Endothelial cell of umbilical vein (primary cell): ENCODE results near the gene MYO15A. TPM values are rescaled to one million over a fixed set of nuclear protein-coding genes. Genes with fewer than 3 reads are reported as not detected.

Experiments used
- Bru-seq: library from RNA; stranded (reverse); fragments of 400-500 nt; gene quantifications from one replicate; lab custom pipeline; 2021; lab: Mats Ljungman, UMichigan
- BruChase-seq, 2 experiments: library from RNA; stranded (reverse); fragments of 400-500 nt; gene quantifications; one replicate each; lab custom pipeline; 2021; lab: Mats Ljungman, UMichigan
- BruUV-seq: library from RNA; stranded (reverse); fragments of 400-500 nt; replicated peaks from 2 replicates; lab custom pipeline; 2021; lab: Mats Ljungman, UMichigan
- CTCF ChIA-PET: fragments of 300-600, 350-600 bp; sonication (Branson Sonifier 250); formaldehyde crosslinking; loops from one replicate; lab custom pipeline; 2021; ENCODE audit warnings: antibody characterized with exemption, inconsistent platforms; lab: Charles Lee
- POLR2A ChIA-PET: fragments of 300-600, 350-600 bp; sonication (Branson Sonifier 250); formaldehyde crosslinking; loops from one replicate; lab custom pipeline; 2021; ENCODE audit warnings: antibody characterized with exemption, inconsistent platforms; lab: Charles Lee
- DNase-seq: peaks from one replicate; pipeline ENCODE4 v3.0.0-alpha.2; 2011; ENCODE audit warnings: low read depth, low spot score
- FAIRE-seq: peaks from 2 replicates; lab custom pipeline; 2011; peaks lifted over from hg19 to GRCh38; lab: Jason Lieb, UNC
- H2AFZ ChIP-seq: 2 replicates; pipeline ENCODE4 v1.6.0; 2012; ENCODE audit warnings: low read depth, low read length, control low read depth, inconsistent platforms
- H3K27ac ChIP-seq: 2 replicates; pipeline ENCODE4 v1.5.1; 2011; ENCODE audit warnings: low read depth, mild to moderate bottlenecking, control low read depth, low read length, moderate library complexity; ENCODE audit not compliant: insufficient read depth
- H3K27me3 ChIP-seq, 2 experiments: 2 replicates each; pipeline versions ENCODE4 v1.6.0 to v1.6.1; 2011; ENCODE audit warnings: low read length in 2 of 2, mixed read lengths in 1 of 2; ENCODE audit not compliant: control insufficient read depth in 2 of 2, insufficient read depth in 2 of 2
- H3K36me3 ChIP-seq, 2 experiments: 2 replicates in 1 of 2; 3 replicates in 1 of 2; pipeline ENCODE4 v1.5.1; 2011; ENCODE audit warnings: low read length in 2 of 2, mild to moderate bottlenecking in 1 of 2, moderate library complexity in 1 of 2; ENCODE audit not compliant: control insufficient read depth in 2 of 2, insufficient read depth in 2 of 2; ENCODE audit errors: extremely low read depth in 1 of 2
- H3K4me1 ChIP-seq: 3 replicates; pipeline ENCODE4 v1.5.1; 2011; ENCODE audit warnings: mild to moderate bottlenecking, low read length; ENCODE audit not compliant: control insufficient read depth, insufficient read depth; ENCODE audit errors: extremely low read depth
- H3K4me2 ChIP-seq: 2 replicates; pipeline ENCODE4 v1.6.1; 2011; ENCODE audit warnings: low read length, control low read depth, mixed read lengths; ENCODE audit not compliant: insufficient read depth
- H3K4me3 ChIP-seq, 3 experiments: fragments of 200-600 bp in 1 of 3; sonication (generic), shearing (Covaris generic) in 1 of 3; replicated peaks in 1 of 3; 2 replicates each; pipeline ENCODE4 v1.5.1; 2011 to 2016; ENCODE audit warnings: control low read depth in 3 of 3, low read length in 3 of 3, mild to moderate bottlenecking in 2 of 3, inconsistent platforms in 1 of 3, low read depth in 1 of 3, moderate library complexity in 1 of 3; ENCODE audit not compliant: insufficient read depth in 1 of 3
- H3K79me2 ChIP-seq: 2 replicates; pipeline ENCODE4 v1.6.0; 2012; ENCODE audit warnings: low read length, inconsistent platforms; ENCODE audit not compliant: control insufficient read depth, insufficient read depth
- H3K9ac ChIP-seq: replicated peaks from 2 replicates; pipeline ENCODE3; 2011; ENCODE audit warnings: low read length, control low read depth; ENCODE audit not compliant: insufficient read depth; ENCODE audit errors: extremely low read depth
- H3K9me1 ChIP-seq: replicated peaks from 3 replicates; pipeline ENCODE4 v1.6.0; 2011; ENCODE audit warnings: mild to moderate bottlenecking, low read length; ENCODE audit not compliant: control insufficient read depth, insufficient read depth; ENCODE audit errors: extremely low read depth
- H3K9me3 ChIP-seq: replicated peaks from 2 replicates; pipeline ENCODE4 v1.5.1; 2012; ENCODE audit warnings: low read length, inconsistent platforms; ENCODE audit not compliant: control insufficient read depth, insufficient read depth
- H4K20me1 ChIP-seq: replicated peaks from 2 replicates; pipeline ENCODE3; 2011; ENCODE audit warnings: mild to moderate bottlenecking, low read length; ENCODE audit not compliant: control insufficient read depth, insufficient read depth; ENCODE audit errors: extremely low read depth
- EZH2 ChIP-seq: IDR thresholded peaks from 2 replicates; pipeline ENCODE4 v1.6.1; 2012; ENCODE audit warnings: borderline replicate concordance, low read depth, mild to moderate bottlenecking, moderate library complexity, low read length, inconsistent platforms; ENCODE audit not compliant: severe bottlenecking
- FOS ChIP-seq: IDR thresholded peaks from 2 replicates; pipeline ENCODE4 v1.6.1; 2011; ENCODE audit warnings: mild to moderate bottlenecking, low read length, moderate library complexity, borderline replicate concordance; ENCODE audit not compliant: insufficient read depth
- GATA2 ChIP-seq: IDR thresholded peaks from 2 replicates; pipeline ENCODE4 v1.7.0; 2011; ENCODE audit warnings: low read depth, mild to moderate bottlenecking, moderate library complexity, mixed read lengths, low read length; ENCODE audit not compliant: insufficient read length, insufficient read depth
- JUN ChIP-seq: IDR thresholded peaks from 2 replicates; pipeline ENCODE4 v1.6.1; 2011; ENCODE audit warnings: borderline replicate concordance, low read depth; ENCODE audit not compliant: insufficient read length, insufficient read depth
- MAX ChIP-seq: IDR thresholded peaks from 2 replicates; pipeline ENCODE4 v1.6.1; 2011; ENCODE audit not compliant: insufficient read depth, insufficient read length
- MYC ChIP-seq: IDR thresholded peaks from one replicate; pipeline ENCODE4 v1.6.1; 2011; ENCODE audit warnings: mild to moderate bottlenecking, low read depth, low read length
- POLR2A ChIP-seq: IDR thresholded peaks from 2 replicates; pipeline ENCODE4 v1.6.1; 2012; ENCODE audit warnings: low read depth, mild to moderate bottlenecking, control low read depth, low read length
- POLR2AphosphoS5 ChIP-seq: IDR thresholded peaks from 2 replicates; pipeline ENCODE4 v1.6.1; 2012; ENCODE audit warnings: low read depth, mild to moderate bottlenecking, control low read depth, low read length, moderate library complexity; ENCODE audit not compliant: insufficient read depth
- dilution Hi-C: fragments of 300-500 bp; cut with MboI; formaldehyde crosslinking; loops from one replicate; pipeline ENCODE4 v1.15.0; 2019; ENCODE audit warnings: low sequenced_read_pairs; ENCODE audit not compliant: extremely low pct_ligation_motif_present
- intact Hi-C: fragments of 100-400 bp; cut with micrococcal nuclease; formaldehyde crosslinking; loops from one replicate; pipeline ENCODE4 v1.10.0; 2022
- long read RNA-seq: library from polyadenylated mRNA; stranded (forward); transcript quantifications from one replicate; pipeline ENCODE4 v2.0.0, GENCODE V29; 2021
- polyA minus RNA-seq, 3 experiments: library from RNA; depleted of rRNA, polyadenylated mRNA; stranded (reverse); fragments of >200 nt; gene quantifications; 1 replicate in 1 of 3; 2 replicates in 2 of 3; pipeline ENCODE4 v1.2.3, GENCODE V29; 2011
- polyA plus RNA-seq, 4 experiments: library from polyadenylated mRNA; depleted of rRNA in 3 of 4; stranded (reverse) in 3 of 4; unstranded in 1 of 4; fragments of >200 nt; gene quantifications; 2 replicates each; pipeline versions ENCODE4 v1.2.1 to v1.2.3, GENCODE V29; 2011 to 2012; ENCODE audit warnings: missing spikeins in 1 of 4
- total RNA-seq: library from RNA; stranded (reverse); gene quantifications from 2 replicates; pipeline ENCODE4 v1.2.3, GENCODE V29; 2021
- TF ChIP-seq, protein P1 (sequence below), 2 donors: IDR thresholded peaks; 1 replicate in 1 of 2; 2 replicates in 1 of 2; pipeline ENCODE4 v1.5.1; 2011; ENCODE audit warnings: low read length in 2 of 2, mild to moderate bottlenecking in 2 of 2, moderate library complexity in 2 of 2, control low read depth in 1 of 2, inconsistent platforms in 1 of 2, low read depth in 1 of 2; ENCODE audit not compliant: insufficient read depth in 1 of 2; ENCODE audit errors: extremely low read depth in 1 of 2

The MYO15A gene, protein sequence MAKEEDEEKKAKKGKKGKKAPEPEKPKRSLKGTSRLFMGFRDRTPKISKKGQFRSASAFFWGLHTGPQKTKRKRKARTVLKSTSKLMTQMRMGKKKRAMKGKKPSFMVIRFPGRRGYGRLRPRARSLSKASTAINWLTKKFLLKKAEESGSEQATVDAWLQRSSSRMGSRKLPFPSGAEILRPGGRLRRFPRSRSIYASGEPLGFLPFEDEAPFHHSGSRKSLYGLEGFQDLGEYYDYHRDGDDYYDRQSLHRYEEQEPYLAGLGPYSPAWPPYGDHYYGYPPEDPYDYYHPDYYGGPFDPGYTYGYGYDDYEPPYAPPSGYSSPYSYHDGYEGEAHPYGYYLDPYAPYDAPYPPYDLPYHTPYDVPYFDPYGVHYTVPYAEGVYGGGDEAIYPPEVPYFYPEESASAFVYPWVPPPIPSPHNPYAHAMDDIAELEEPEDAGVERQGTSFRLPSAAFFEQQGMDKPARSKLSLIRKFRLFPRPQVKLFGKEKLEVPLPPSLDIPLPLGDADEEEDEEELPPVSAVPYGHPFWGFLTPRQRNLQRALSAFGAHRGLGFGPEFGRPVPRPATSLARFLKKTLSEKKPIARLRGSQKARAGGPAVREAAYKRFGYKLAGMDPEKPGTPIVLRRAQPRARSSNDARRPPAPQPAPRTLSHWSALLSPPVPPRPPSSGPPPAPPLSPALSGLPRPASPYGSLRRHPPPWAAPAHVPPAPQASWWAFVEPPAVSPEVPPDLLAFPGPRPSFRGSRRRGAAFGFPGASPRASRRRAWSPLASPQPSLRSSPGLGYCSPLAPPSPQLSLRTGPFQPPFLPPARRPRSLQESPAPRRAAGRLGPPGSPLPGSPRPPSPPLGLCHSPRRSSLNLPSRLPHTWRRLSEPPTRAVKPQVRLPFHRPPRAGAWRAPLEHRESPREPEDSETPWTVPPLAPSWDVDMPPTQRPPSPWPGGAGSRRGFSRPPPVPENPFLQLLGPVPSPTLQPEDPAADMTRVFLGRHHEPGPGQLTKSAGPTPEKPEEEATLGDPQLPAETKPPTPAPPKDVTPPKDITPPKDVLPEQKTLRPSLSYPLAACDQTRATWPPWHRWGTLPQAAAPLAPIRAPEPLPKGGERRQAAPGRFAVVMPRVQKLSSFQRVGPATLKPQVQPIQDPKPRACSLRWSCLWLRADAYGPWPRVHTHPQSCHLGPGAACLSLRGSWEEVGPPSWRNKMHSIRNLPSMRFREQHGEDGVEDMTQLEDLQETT (N-terminal part only)
- 0.46 and 0.82 TPM in 2 replicates for total RNA-seq
- 0.46 and 0.91 TPM in 2 replicates for polyA plus RNA-seq
- polyA plus RNA-seq (2011; cell fraction: cytosol; rRNA removed): 0.10 and 0.32 TPM in 2 replicates
- 3.1 and 3.4 TPM in 2 replicates for polyA plus RNA-seq (2011; cell fraction: nucleus; rRNA removed)
- 0.20 and 0.82 TPM in 2 replicates for polyA plus RNA-seq (2012)
- 0.19 and 0.63 TPM in 2 replicates for polyA minus RNA-seq
- polyA minus RNA-seq (2011; cell fraction: cytosol; rRNA and poly(A)+ RNA removed): not detected
- 0.53 and 1.5 TPM in 2 replicates for polyA minus RNA-seq (2011; cell fraction: nucleus; rRNA and poly(A)+ RNA removed)
- percentile 16 among the genes with signal in this experiment for Bru-seq, nascent RNA
- BruChase-seq, experiment 1, labeled RNA remaining after a 6-hour chase: percentile 18 among the genes with signal in this experiment
- BruChase-seq, experiment 2, labeled RNA remaining after a 2-hour chase: percentile 17 among the genes with signal in this experiment
- long read RNA-seq, partial matches to known transcripts: 0 of 4 reads
- long read RNA-seq, other reads (novel, unspliced or antisense): 4 of 4 reads

GRCh38 chr17:18108401-18109312, at the start of gene MYO15A:
MYO15A (plus strand) TSS chr17:18108756; CDS start chr17:18118801, 10,045 bp downstream.
- DNase-seq (no peak), FAIRE-seq (no peak)
- Histone ChIP-seq H2AFZ (no peak within 1 kb of the TSS), H3K36me3 (peaks cover 0 to 9% of the 10 kb centered on the region in 2 experiments), H3K4me1 (no peaks in the 10 kb centered on the region), H3K9ac (no peak within 1 kb of the TSS), H3K4me2 (no peak within 1 kb of the TSS), H3K27me3 (no peaks in the 10 kb centered on the region), H3K9me3 (no peaks in the 10 kb centered on the region), H3K9me1 (no peaks in the 10 kb centered on the region), H3K79me2 (no peaks in the 10 kb centered on the region), H4K20me1 (no peaks in the 10 kb centered on the region), H3K27ac (no peak within 1 kb of the TSS), H3K4me3 (no peak within 1 kb of the TSS)
- no TSS peak for BruUV-seq
- TF ChIP-seq FOS (no peak), EZH2 (no peak), GATA2 (no peak), POLR2A (no peak), POLR2AphosphoS5 (no peak), MYC (no peak), JUN (no peak), MAX (no peak)
- TF ChIP-seq, protein P1, sequence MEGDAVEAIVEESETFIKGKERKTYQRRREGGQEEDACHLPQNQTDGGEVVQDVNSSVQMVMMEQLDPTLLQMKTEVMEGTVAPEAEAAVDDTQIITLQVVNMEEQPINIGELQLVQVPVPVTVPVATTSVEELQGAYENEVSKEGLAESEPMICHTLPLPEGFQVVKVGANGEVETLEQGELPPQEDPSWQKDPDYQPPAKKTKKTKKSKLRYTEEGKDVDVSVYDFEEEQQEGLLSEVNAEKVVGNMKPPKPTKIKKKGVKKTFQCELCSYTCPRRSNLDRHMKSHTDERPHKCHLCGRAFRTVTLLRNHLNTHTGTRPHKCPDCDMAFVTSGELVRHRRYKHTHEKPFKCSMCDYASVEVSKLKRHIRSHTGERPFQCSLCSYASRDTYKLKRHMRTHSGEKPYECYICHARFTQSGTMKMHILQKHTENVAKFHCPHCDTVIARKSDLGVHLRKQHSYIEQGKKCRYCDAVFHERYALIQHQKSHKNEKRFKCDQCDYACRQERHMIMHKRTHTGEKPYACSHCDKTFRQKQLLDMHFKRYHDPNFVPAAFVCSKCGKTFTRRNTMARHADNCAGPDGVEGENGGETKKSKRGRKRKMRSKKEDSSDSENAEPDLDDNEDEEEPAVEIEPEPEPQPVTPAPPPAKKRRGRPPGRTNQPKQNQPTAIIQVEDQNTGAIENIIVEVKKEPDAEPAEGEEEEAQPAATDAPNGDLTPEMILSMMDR (IDR thresholded peaks at IDR 0.05; ENCODE audit: extremely low read depth in 1 of 2, insufficient read depth in 1 of 2, low read depth in 1 of 2, low read length in 2 of 2): no peak
- ChIA-PET CTCF (interaction anchor here (1.2 kb wide), 1 partner anchor 9 kb away, joined by 3 read pairs; no protein-coding TSS in a partner anchor), POLR2A (no interaction called here)
- dilution Hi-C loops (no loop called here), intact Hi-C loops (no loop called here)
